Jurkat, Clone E6-1 (cell line): ENCODE data around the gene ARPC5. TPM values are rescaled to one million over a fixed set of nuclear protein-coding genes. Genes with fewer than 3 reads are reported as not detected.
"Not testable (repeated sequence)": the region's sequence is repeated elsewhere in the genome, so short reads cannot be mapped to it uniquely, and the experiment has no call there.

ENCODE experiments used
- DNase-seq: peaks from one replicate; pipeline ENCODE4 v3.0.0-alpha.2; 2011; ENCODE audit warnings: low read depth, low spot score
- H3K4me3 ChIP-seq: 2 replicates; pipeline ENCODE4 v1.5.1; 2011; ENCODE audit warnings: mild to moderate bottlenecking, low read length, control low read depth, moderate library complexity
- polyA plus RNA-seq: library from polyadenylated mRNA; unstranded; fragments of >200 nt; gene quantifications from one replicate; pipeline ENCODE4 v1.2.1, GENCODE V29; 2012; ENCODE audit warnings: missing spikeins; ENCODE audit not compliant: insufficient read length, insufficient read depth

The ARPC5 gene
- 418 TPM for polyA plus RNA-seq

GRCh38 chr1:183635606-183636333 is at the start of gene ARPC5:
Gene ARPC5, minus strand, starts transcription at chr1:183635783. Its CDS starts 124 bp downstream, at chr1:183635659.
- peak; percentile 93 for DNase-seq

GRCh38 chr1:183685112-183685713 is 49.6 kb upstream of the ARPC5 start:
- no peak overlapping the region for H3K4me3 ChIP-seq
- DNase-seq: peak; percentile 48

More at GRCh38 chr1:183635606-183636333, at the start of gene ARPC5:
- peak within 1 kb of the TSS; percentile 88 for H3K4me3 ChIP-seq

- not testable (repeated sequence) for H3K4me3 ChIP-seq, DNase-seq
Measured at GRCh38 chr1:183679363-183679762, 43.8 kb upstream of the ARPC5 start.

GRCh38 chr1:183678819-183679218 is 43.2 kb upstream of the ARPC5 start:
- DNase-seq: no peak
- no peak overlapping the region for H3K4me3 ChIP-seq

GRCh38 chr1:183676586-183677189 is 41.1 kb upstream of the ARPC5 start:
- no peak for DNase-seq
- H3K4me3 ChIP-seq: no peak overlapping the region

GRCh38 chr1:183675883-183676585 is 40.5 kb upstream of the ARPC5 start:
- DNase-seq: no peak
- H3K4me3 ChIP-seq: no peak overlapping the region

- no peak overlapping the region for H3K4me3 ChIP-seq
- no peak for DNase-seq
Measured at GRCh38 chr1:183675381-183675780, 39.8 kb upstream of the ARPC5 start.

- DNase-seq: no peak
- H3K4me3 ChIP-seq: no peak overlapping the region
Measured at GRCh38 chr1:183674886-183675285, 39.3 kb upstream of the ARPC5 start.

- no peak overlapping the region for H3K4me3 ChIP-seq
- DNase-seq: no peak
Measured at GRCh38 chr1:183674339-183674738, 38.8 kb upstream of the ARPC5 start.

- no peak overlapping the region for H3K4me3 ChIP-seq
- DNase-seq: no peak
Measured at GRCh38 chr1:183673605-183674323, 38.2 kb upstream of the ARPC5 start.

GRCh38 chr1:183670169-183670568 is 34.6 kb upstream of the ARPC5 start:
- no peak for DNase-seq
- no peak overlapping the region for H3K4me3 ChIP-seq

GRCh38 chr1:183656355-183656754 is 20.8 kb upstream of the ARPC5 start:
- no peak overlapping the region for H3K4me3 ChIP-seq
- no peak for DNase-seq

- no peak overlapping the region for H3K4me3 ChIP-seq
- DNase-seq: peak; percentile 57
Measured at GRCh38 chr1:183655562-183656075, 20.0 kb upstream of the ARPC5 start.

GRCh38 chr1:183654706-183655105 is 19.1 kb upstream of the ARPC5 start:
- H3K4me3 ChIP-seq: no peak overlapping the region
- no peak for DNase-seq

- DNase-seq: no peak
- no peak overlapping the region for H3K4me3 ChIP-seq
Measured at GRCh38 chr1:183653876-183654451, 18.4 kb upstream of the ARPC5 start.

GRCh38 chr1:183653462-183653794 is 17.8 kb upstream of the ARPC5 start:
- no peak for DNase-seq
- no peak overlapping the region for H3K4me3 ChIP-seq

- H3K4me3 ChIP-seq: no peak within 1 kb of the TSS
- DNase-seq: no peak
Measured at GRCh38 chr1:183652547-183653461, 17.2 kb upstream of the ARPC5 start, which contains the start of gene APOBEC4. Gene APOBEC4, minus strand, starts transcription at chr1:183653316. Its CDS starts 4,535 bp downstream, at chr1:183648781.

- no peak overlapping the region for H3K4me3 ChIP-seq
- DNase-seq: no peak
Measured at GRCh38 chr1:183652107-183652506, 16.5 kb upstream of the ARPC5 start.
